Measurements from ENCODE around the gene SLC25A13.
"Not testable (repeated sequence)": the region's sequence is repeated elsewhere in the genome, so short reads cannot be mapped to it uniquely, and the experiment has no call there.

The SLC25A13 gene, protein sequence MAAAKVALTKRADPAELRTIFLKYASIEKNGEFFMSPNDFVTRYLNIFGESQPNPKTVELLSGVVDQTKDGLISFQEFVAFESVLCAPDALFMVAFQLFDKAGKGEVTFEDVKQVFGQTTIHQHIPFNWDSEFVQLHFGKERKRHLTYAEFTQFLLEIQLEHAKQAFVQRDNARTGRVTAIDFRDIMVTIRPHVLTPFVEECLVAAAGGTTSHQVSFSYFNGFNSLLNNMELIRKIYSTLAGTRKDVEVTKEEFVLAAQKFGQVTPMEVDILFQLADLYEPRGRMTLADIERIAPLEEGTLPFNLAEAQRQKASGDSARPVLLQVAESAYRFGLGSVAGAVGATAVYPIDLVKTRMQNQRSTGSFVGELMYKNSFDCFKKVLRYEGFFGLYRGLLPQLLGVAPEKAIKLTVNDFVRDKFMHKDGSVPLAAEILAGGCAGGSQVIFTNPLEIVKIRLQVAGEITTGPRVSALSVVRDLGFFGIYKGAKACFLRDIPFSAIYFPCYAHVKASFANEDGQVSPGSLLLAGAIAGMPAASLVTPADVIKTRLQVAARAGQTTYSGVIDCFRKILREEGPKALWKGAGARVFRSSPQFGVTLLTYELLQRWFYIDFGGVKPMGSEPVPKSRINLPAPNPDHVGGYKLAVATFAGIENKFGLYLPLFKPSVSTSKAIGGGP

DNA sequence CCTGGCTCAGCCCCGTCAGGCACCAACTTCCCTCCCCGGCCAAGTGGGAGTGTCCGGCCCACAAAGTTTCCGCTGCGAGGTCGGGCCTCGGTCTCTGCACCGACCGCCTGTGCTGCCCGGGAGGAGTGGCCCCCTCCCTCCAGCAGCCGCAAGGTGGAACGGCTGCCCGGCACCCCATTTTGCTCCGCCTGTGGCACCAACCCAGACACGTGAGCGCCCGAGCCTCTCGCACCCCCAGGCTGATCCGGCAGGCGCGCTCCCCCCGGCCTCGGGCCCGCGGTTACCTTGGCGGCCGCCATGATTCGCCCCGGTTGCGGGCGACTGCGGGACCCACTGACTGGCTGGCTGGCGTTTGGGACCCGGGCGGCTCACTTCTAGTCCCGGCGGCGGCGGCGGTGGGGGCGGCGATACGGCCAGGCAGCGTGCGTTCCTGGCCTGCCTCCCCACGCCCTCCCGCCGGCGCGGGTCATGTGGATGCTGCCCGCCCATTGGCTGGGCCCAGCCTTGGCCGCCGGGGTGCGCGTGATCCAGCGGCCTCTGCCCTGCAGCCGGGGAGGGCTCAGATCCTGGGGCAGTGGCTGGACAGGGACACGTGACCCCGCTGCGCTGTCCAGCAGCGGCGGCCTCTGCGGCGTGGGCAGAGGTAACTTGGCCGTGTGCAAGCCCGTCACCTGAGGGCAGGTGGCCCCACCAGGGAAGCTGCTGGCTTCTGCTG is at the start of gene SLC25A13:
SLC25A13 (minus strand) TSS at position 441 of the 715 bp plus-strand sequence; CDS start at position 299, 142 bp downstream.
- peak; percentile 42 for DNase-seq

DNA sequence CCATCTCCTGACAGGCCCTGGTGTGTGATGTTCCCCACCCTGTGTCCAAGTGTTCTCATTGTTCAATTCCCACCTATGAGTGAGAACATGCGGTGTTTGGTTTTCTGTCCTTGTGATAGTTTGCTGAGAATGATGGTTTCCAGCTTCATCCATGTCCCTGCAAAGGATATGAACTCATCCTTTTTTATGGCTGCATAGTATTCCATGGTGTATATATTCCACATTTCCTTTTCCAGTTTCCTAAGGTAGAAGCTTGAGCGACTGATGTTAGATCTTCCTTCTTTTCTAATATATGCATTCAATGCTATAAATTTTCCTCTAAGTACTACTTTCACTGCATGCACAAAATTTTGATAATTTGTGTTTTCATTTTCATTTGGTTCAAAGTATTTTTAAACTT is 44.0 kb upstream of the SLC25A13 start:
- DNase-seq, result not testable (repeated sequence)

DNA sequence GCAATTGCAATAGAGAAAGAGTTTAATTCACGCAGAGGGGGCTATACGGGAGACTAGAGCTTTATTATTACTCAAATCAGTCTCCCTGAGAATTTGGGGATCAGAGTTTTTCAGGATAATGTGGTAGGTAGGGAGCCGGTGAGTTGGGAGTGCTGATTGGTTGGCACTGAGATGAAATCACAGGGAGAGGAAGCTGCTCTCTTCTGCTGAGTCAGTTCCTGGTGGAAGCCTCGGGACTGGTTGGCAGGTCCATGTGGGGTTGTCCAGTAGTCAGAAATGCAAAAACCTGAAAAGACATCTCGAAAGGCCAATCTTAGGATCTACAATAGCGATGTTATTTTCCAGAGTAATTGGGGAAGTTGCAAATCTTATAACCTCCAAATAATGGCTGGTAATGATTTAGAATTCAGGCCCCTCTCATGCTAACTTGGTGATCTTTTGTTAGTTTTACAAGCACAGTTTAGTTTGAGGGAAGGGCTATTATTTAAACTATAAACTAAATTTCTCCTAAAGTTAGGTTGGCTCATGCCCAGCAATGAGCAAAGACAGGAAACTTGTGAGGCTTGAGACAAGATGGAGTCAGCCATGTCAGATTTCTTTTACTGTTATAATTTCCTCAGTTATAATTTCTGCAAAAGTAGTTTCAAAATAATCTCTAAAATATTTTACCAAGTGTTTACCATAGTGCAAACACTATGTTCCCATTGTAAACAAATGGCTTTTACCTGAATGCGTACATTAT is 39.4 kb upstream of the SLC25A13 start:
- no peak for DNase-seq

DNA sequence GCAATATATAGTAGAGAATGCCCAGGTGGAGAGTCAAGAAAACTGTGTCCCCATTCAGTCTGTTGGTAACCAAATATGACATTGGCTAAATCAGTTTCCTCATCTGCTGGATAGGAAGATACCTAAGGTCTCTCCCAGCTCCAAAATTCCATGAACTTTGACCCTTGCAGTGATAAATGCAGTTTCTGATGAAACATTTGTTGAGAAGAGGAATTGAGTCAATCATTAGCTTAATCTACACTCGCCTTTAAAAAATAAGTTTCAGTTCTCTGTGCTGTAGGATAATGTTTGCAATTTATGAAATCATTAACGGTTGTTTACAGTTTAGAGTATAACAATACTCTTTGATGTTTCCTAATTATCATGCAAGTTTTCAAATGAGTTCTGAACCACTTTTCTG is 38.0 kb upstream of the SLC25A13 start:
- no peak for DNase-seq

DNA sequence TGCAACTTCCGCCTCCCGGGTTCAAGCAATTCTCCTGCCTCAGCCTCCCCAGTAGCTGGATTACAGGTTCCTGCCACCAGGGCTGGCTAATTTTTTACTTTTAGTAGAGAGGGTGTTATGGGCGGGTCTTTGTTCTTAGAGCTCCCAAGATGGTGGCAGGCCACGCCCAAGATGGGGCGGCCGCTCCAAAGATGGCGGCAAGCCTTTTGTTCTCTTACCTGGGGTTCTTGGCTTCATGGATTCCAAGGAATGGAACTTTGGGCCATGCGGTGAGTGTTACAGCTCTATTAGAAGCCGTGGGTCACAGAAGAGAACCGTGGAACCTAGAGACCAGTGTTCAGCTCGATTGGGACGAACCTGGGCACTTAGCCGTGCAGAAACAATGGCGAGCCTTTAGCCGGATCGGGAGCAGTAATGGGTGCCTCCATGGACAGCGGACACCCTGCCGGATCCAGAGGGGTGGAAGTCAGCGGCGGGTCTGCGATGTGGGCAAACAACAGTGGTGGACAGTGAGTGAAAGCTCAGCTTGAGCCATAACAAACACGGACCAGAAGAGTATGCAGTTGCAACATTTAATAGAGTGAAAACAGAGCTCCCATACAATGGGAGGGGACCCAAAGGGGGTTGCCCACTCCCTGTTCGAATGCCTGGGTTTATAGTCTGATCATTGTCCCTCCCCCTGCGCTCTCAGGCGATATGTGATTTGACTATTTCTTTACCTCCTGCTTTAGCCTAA is 36.5 kb upstream of the SLC25A13 start:
- DNase-seq, result not testable (repeated sequence)

DNA sequence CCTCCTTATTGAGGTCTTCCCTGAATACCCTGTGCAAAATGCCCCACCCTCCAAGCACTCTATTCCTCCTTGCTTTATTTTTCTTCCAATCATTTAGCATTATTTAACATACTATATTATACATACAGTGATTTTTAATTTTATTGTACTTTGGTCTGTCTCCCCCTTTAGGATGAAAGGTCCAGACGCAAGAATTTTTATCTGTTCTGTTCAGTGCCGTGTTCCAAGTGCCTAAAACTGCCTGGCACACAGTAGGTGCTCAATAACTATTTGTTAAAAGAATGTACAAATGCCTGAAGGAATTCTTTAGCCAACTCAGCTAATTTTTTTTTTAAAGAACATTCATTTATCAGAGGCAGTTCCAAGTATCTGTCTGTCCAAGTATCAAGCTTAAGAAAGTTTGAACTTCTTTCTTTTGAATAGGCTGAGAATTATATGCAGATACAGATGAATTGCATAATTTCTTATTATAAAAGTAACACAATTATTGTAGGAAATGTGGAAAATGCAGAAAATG is 34.1 kb upstream of the SLC25A13 start:
- no peak for DNase-seq

DNA sequence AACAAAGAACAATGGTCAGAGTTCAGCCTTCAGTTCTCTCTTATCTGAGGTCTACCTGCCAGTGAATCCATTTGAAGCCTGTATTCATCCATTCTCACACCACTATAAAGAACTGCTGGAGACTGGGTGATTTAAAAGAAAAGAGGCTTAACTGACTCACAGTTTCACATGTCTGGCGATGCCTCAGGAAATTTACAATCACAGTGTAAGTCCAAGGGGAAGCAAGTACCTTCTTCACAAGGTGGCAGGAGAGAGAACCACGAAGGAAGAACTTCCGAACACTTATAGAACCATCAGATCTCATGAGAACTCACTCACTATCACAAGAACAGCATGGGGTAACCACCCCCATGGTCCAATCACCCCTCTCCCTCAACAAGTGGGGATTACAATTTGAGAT is 33.0 kb upstream of the SLC25A13 start:
- no peak for DNase-seq

DNA sequence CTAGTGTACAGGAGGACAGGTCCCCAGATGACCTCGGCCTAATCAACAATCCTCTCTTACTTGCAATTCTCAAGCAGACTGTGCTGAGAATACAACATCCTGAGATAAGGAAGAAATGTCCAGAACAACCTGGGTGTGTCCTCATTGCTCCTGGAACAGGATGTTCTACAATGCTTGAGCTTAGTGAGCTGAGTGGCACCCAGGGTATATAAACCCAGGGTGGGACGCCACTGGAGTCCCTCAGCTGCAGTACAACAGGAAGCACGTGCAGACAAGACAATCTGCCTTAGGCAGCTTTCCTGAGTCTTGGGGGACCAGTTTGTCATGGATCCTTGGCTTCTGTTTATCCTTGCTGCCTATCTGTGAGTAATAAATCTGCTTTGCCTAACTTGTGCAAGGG is 27.7 kb upstream of the SLC25A13 start:
- no peak for DNase-seq

DNA sequence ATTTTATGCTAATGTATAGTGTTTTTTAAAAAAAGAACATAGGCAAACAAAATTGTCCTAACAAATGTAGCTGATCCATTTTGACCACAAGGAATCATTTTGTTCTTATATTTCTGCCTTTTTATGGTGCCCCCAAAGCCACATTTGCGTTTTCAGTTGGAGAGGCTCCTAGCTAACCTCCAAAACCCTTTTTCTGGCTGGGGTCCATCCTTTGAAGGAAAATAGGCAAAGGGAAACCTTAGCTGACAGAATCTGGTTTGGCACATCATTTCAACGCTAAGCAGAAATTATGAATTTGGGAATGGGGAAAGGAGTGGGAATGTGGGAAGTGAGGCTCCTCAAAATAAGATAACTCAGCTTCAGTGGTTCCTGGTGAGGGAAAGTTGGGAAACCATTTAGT is 25.6 kb upstream of the SLC25A13 start:
- DNase-seq, result no peak

DNA sequence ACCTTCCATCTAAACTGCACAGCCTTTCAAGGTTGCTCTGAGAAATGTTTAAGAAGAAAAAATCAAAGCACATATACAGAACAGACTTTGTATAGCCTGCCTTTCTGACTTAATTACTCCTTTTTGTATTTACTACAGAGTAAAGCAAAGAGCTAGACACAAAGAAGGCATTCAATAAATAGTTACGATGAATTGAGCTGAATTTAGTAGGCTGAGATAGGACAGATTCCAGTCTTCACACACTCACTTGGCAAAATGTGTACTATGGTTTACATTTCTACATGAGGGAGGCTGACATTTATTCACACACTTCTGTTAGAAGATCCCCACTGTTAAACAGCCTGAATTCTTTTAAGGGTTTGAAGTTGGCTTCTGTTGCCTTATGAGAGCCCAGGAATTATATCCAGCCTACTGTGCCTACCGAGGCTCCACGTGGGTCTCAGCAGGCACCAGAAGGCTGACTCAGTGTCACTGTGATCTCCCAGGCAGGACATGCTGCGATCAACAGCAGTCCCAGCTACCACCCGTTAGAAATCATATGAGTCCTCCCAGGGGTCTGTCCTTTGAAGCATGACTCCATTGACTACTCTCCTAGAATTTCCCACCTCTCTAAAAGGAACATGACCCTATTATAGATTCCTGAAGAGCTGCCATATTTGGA is 24.5 kb upstream of the SLC25A13 start:
- DNase-seq, result no peak

DNA sequence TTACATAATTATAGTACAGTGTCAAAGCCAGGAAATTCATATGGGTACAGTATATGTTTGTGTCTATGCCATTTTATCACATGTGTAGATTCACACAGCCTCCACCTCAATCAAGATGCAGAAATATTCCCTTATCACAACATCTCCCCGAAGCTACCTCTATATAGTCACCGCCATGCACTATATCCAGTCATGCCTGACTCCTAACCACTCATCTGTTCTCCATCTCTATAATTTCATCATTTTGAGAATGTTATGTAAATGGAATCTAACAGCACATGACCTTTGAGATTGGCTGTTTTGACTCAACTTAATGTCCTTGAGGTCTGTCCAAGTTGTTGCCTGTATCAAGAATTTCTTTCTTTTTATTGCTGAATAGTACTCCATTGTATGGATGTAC is 22.3 kb upstream of the SLC25A13 start:
- DNase-seq, result no peak

DNA sequence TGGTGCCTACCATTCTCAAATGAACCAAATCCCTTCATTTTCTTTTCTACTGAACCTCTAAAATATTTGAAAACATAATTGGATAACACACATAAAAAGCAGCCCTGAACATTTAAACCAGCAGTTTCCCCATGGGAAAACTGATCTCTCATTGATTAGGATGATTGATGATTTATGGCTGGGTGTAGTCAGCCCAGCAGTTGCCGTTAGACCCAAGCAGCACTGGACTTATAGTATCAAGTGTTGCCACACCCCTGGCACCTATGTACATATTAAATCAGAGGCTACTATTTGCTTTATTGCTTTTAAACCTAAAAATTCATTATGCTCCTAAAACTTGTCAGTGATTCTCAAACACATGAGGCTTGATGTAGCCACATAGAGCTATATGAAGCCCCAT is 20.2 kb upstream of the SLC25A13 start:
- DNase-seq, result no peak

DNA sequence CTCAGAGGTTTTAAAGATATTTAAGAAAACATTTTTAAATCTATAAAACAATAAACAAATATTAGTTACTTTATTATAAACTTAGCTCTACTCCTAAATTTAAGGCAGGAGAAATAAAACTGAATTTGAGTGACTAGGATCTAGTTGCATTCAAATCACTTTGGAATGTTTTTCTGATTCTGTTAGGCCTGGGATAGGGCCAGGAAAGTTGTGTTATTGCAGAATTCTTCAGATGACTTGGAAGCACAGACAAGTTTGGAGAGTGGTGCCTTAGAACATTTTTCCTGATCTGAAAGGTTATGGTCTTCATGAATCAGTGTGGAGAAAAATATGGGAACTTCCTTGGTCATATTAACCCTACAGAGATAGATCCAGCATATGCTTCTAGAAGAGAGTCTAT is 15.6 kb upstream of the SLC25A13 start:
- no peak for DNase-seq

DNA sequence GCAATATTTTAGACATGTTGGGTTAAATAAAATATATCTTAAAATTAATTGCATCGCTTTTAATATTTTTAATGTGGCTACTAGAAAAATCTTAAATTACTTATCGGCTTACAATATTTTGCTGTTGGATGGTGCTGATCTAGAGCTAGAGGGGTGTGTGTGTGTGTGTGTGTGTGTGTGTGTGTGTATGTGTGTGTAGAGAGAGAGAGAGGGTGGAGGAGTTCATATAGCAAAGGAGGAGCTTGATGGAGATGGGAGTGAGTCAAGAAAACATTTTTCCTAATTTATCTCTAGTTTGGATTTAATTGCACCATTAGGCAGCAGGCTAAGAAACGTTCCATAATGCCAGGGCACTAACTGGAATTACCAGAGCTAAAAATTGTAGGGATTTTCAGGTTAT is 10.4 kb upstream of the SLC25A13 start:
- no peak for DNase-seq

DNA sequence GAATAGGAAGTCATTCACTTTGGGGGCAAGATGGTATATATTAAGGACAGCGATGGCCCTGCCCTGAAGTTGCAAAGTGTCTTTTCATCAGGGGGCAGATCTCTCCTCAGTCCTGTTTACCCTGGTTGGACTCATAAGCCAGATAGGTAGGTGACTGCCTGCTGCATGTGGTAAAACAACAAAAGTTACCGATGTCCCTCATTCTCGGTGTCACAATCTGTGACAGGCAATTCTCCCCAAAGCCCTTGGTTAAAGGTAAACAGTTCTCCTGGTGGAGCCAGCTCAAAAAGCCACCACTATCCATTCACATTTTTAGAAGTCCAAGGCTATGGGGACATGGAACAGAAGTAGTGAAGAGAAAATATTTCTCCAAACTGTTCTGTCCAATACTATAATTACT is 9.9 kb upstream of the SLC25A13 start:
- DNase-seq, result no peak

DNA sequence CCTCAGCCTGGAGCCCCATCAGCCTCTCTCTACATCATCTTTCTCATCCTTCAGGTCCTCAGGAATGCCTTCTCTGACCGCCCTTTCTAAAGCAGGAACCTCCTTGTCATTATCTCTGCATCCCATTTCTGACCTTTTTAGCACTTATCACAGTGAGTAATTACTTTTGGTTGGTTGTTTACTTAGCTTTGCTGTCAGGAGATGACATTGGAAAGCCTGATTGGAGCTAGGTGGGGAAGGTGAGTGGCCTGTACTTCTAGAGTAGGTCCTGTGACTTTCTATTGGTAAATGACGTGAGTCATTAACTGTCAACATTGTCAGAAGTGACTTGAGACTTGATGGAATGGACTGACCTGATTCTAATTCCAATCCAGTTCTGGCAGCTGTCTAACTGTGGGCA is 9.3 kb upstream of the SLC25A13 start:
- no peak for DNase-seq

DNA sequence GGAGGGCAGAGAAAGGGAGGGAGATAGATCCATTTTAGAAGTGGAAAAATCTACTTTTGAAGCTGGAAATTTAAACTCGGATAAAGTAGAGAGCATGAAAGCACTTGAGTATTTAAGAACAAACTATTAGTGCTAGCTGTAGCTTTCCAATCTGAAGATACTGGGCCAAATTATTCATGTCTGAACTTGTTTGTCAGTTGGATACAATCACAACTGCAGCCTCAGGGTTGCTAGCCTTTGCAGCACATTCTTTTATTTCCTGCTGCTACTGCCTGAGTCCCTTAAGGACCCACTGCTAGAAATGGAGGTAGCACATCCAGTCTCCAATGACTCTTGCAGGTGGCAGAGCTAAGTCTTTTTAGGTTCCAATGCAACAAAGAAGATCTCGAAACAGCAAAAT is 8.3 kb upstream of the SLC25A13 start:
- no peak for DNase-seq

DNA sequence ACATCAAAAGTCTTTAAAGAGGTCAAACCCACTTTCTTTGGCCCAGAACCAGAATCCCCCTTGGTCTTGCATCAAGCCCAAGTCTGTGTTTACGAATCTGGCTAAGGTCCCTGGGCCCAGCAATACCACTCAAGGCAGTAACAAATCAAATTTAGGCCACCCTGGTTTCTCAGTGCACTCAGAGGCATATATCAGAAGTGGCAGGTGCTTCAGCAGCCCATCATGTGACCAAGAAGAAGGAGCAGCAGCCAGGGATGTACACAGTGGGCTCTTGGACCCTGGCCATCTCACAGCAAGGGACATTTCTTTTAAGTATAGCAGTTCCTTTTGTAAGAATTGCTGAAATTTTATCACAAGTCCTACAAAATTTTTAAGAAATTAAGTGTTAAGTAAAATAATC is 7.3 kb upstream of the SLC25A13 start:
- no peak for DNase-seq

DNA sequence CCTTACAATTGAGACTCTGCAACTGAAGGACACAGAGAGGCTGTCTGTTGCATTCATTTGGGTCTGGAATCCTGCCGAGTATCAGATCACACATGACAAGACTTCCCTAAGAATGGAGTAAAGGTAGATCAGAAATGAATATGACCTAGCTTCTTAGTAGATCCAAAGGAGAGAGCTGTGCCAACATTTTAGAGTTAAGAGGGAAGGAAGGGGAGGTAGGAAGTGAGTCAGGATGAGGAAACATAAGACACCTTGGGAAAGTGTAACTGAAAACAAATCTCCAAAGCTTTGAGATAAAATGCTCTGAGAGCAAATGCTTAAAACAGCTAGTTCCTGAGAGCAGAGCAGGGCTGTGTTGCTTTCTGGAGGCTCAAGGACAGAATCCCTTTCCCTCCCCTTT is 6.1 kb upstream of the SLC25A13 start:
- DNase-seq, result no peak

DNA sequence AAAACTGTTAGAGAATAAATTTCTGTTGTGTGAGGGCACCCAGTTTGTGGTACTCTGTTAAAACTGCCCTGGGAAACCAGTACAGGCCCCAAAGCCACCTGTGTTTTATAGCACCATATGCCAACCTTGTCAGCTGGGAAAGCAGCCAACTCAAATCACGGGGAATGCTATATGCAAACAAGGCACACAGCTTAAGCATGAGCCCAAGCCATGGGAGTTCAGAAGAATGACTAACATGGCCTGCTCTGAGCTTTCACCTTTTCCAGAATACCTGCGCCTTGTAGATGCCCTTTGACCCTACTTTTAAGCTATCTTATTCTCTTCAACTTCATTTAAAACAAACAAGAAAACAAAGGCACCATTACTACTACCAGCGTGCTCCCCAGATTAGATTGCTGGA is 5.5 kb upstream of the SLC25A13 start:
- DNase-seq, result no peak

DNA sequence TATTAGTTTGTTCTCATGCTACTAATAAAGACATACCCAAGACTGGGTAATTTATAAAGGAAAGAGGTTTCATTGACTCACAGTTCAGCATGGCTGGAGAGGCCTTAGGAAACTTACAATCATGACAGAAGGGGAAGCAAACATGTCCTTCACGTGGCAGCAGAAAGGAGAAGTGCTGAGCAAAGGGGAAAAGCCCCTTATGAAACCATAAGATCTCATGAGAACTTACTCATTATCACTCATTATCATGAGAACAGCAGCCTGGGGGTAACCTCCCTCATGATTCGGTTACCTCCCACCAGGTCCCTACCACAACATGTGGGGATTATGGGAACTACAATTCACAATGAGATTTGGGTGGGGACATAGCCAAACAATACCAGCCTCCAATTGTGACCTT is 4.9 kb upstream of the SLC25A13 start:
- DNase-seq, result not testable (repeated sequence)
